HG02884 (cell line): ENCODE data around the gene SEC16A.

Experiments
- ATAC-seq: cut with Tn5 transposase; IDR thresholded peaks from one replicate; pipeline ENCODE4 v1.9.1; 2021; ENCODE audit warnings: mild to moderate bottlenecking, moderate library complexity; ENCODE audit not compliant: unreplicated experiment

The SEC16A gene, protein sequence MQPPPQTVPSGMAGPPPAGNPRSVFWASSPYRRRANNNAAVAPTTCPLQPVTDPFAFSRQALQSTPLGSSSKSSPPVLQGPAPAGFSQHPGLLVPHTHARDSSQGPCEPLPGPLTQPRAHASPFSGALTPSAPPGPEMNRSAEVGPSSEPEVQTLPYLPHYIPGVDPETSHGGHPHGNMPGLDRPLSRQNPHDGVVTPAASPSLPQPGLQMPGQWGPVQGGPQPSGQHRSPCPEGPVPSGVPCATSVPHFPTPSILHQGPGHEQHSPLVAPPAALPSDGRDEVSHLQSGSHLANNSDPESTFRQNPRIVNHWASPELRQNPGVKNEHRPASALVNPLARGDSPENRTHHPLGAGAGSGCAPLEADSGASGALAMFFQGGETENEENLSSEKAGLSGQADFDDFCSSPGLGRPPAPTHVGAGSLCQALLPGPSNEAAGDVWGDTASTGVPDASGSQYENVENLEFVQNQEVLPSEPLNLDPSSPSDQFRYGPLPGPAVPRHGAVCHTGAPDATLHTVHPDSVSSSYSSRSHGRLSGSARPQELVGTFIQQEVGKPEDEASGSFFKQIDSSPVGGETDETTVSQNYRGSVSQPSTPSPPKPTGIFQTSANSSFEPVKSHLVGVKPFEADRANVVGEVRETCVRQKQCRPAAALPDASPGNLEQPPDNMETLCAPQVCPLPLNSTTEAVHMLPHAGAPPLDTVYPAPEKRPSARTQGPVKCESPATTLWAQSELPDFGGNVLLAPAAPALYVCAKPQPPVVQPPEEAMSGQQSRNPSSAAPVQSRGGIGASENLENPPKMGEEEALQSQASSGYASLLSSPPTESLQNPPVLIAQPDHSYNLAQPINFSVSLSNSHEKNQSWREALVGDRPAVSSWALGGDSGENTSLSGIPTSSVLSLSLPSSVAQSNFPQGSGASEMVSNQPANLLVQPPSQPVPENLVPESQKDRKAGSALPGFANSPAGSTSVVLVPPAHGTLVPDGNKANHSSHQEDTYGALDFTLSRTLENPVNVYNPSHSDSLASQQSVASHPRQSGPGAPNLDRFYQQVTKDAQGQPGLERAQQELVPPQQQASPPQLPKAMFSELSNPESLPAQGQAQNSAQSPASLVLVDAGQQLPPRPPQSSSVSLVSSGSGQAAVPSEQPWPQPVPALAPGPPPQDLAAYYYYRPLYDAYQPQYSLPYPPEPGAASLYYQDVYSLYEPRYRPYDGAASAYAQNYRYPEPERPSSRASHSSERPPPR (N-terminal part only)

DNA sequence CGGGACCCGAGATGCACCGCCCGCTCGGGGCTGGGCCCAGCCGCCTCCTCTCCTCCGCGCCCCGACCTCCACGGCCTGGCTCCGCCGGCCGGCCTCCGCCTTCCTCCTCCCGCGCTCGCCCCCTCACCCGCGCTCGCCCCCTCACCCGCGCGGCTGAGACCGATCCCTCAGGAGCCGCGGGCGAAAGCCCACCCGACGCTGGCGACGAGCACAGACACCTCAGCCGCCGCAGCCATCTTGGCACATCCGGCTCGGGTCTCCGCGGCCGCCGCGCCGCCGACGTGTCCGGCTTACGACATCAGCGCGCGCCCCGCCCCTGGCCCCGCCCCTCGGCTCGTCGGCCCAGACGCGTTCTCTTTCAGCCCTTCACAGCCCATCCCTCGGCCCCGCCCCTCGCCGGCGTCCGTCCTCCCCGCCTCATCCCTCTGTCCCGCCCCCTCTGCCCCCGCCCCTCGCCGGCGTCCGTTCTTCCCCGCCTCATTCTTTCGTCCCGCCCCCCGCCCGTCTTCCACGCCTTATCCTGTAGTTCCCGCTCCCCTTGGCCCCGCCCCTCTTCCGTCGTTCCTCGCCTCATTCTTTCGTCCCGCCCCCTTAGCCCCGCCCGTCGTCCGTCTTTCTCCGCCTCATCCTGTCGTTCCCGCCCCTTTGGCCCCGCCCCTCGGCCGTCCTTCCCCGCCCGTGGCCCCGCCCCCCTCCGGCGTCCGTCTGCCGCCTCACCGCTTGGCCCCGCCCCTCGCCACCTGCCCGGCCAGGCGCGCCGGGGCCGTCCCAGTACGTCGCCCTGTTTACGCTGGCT is at the start of gene SEC16A:
Gene SEC16A (minus strand): TSS at position 248 of the 796 bp plus-strand sequence. CDS start 5,425 bp downstream, outside the sequence.
- ATAC-seq = peak; percentile 52

DNA sequence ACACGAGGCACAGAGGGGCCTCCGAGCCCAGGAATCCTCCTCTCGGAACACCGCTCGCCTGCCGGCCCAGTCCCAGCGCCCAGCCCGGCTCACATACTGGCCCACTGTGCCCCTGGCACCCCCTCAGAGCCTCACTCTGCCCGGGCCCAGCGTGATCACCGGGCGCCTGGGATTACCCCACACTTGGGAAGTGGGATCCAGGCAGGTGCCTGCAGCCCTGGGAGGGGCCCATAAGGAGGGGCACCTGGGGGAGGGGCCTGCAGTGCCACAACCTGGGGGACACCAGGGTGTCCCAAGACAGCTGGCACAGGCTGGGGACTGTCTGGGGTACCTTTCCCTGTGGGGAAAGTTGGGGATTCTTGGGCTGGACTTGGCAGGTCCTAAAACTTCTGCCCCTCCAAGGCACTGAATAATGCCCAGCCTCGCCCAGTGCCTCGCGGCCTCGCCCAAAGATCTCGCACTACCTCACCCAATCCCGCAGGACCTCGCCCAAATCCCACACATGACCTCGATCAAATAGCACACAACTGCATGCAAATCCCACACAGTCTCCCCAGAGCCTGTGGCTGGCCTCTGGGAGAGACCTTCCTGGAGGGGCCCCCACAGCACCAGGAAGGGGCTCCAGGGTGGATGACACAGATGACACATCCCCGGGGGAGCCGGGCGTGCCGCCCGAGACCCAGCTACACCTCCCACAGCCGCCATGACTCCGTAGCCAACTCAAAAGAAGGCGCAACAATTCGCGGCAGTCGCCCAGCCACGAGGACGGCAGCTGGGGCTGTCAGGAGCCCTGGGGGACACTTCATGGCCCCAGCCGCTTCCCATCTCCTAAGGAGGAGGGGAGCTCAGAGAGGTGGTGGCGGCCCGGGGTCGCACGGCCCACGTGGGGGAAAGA is 49.3 kb upstream of the SEC16A start:
- ATAC-seq = no peak

DNA sequence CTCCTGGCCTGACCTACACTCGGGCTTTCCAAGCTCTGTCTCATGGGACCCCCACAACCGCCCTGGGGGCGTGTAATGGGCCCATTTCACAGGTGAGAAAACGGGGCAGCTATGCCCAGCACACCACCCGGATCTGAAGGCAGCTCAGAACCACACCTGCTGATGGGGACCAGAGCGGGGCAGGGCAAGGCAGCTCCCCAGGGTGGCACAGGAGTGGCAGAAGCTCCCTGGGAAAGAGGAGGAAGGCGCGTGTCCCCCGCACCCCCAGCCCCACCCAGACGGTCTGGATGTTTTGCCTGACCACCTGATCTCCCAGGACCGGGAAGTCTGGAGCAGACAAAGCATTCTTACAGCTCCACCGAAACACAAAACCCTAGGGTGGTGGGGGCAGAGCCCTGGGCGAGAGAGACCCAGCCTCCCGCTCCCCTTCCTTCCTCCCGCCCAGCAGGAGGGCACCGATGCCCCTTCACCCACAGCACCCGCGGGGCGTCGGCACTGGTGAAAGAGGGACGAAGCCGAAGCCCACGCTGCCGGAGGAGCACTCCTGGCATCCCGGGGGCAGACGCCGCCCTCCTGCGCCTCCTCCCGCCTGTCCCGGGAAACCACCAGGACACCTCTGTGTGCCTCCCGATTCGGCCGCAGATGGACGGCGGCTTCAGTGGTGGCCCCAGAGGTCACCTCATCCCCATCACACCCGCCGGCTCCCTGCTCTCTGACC is 48.5 kb upstream of the SEC16A start:
- ATAC-seq = no peak

DNA sequence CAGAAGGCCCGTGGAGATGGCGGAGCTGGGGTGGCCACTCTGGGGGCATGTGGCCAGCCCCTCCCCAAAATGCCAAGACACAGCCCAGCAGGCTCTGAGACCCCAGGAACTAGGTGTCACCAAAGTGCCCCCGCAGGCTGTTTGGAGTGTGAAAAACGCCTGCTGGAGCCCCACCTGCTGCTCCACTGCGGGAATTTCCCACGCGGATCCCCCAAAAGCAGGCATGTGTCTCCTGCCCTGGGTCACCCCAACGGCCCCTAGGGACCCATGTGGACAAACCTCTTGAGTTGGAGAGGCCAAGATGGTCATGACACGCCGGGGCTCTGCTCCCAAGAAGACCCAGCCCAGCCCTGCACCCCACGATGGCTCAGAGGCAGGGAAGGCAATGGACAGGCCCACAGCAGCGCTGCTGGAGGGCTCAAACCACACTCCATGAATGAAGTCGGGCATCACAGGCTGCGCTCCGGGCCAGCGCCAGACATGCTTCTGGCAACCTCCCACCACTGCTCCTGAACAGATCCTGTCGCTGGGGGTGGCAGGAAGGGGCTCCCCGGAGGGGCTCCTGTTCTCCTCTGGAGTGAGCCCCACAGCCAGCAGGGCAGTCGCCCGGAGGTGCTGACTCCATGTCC is 47.7 kb upstream of the SEC16A start:
- no peak for ATAC-seq

DNA sequence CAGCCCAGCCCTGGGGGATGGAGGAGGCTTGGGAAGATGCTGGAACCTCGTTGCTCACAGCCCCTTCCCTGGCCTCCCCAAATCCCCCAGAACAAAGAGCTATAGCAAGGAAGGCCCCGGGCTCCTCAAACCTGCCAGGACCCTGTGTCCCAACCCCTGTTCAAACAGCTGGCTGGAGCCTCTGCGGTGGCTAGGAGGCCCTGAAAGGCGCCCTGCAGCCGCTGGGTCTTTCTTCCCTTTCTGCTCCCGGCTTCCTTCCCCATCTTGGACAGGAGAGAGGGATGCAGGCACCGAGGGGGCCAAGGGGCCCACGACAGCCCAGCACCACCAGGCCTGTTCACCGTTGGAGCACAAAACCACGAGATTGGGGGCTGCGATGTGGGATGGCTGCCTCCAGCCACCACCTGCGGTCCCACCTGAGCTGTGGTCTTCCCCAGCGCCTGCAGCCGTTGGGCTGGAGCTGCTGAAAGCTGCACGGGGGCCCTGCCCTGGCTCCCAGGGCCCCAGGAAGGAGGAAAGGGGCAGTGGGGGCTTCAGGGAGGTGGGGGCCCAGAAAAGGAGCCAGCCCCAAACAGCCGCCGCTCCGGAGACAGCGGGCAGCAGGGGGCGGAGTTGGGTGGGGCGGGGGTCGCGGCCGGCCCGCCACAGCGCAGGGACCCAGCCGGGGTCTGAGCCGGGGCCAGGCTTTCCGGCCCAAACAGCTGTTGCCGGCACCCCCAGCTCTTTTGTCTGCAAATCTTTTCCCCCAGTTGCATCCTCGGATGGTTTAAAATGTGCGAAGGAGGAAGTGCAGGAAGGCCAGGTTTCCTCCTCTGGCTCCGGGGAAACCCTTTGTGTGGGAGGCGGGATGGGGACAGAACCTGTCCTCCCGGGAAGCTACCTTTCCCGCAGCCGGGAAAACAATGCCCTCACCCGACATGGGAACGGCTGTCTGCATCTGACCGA is 46.9 kb upstream of the SEC16A start:
- no peak for ATAC-seq

DNA sequence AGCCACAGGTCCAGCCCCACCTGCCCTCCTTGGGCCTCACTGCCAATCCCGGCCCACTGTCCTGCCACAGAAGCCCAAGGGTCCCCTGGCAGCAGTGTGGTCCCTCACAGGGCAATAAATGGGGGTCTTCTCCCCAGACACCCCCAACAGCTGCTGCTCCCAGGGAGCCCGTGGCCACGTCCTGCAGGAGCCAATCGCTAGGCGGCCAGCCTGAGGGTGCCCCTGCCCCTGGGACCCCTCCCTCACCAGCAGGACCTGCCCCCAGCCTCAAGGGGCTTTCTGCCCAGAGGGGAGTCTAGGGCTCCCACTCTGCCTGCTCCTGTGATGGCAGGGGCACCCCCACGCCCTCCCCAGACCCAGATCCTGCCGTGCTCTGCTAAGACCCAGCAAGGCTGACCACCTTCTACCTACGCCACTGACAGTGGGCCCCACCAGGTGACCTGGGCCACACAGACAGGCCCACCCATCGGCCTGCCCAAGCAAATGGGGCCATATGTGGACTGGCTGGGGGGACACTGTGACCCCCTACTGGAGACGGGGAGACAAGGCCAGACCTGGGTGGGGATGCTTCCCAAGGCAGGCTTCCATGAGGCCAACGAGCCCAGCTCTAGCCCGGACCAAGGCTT is 46.0 kb upstream of the SEC16A start:
- ATAC-seq = no peak

DNA sequence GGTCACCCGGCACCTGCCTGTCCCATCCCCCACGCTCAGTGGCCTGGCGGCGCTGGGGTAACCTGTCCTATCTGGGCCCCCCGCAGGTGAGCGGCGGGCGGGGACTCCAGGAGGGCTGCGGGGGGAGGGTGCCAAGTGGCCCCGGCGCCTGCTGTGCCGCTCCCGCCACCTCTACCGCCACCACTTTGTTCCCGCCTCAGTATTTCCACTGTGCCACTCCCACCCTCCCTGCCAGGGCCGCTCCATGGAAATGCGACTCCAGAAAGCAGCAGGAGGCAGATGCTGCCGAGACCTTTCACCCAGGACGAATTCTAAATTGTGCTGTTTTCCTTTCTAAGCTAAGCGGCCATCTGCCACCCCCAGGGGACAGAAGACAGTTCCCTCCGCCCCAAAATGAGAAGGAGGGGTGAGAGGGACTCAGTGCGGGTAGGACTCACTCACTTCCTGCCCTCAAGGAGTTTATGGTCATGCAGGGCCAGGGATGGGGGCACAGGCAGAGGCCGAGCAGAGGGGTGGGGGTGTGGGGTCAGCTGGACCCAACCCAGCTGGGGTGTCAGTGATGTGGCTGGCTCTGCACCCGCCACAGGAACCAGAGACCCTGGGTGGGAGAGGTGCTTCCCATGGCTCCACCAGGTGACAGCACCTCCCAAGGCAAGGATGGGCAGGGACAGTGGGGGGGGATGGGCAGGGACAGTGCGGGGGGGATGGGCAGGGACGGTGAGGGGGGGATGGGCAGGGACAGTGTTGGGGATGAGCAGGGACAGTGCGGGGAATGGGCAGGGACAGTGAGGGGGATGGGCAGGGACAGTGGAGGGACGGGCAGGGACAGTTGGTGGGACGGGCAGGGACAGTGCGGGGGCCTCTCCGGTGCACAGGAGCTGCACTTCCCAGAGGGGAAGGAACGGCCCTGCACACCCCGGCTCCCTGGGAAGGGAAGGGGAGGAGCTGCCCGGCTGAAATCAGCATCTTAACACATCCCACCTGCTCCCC is 45.2 kb upstream of the SEC16A start:
- ATAC-seq = no peak

DNA sequence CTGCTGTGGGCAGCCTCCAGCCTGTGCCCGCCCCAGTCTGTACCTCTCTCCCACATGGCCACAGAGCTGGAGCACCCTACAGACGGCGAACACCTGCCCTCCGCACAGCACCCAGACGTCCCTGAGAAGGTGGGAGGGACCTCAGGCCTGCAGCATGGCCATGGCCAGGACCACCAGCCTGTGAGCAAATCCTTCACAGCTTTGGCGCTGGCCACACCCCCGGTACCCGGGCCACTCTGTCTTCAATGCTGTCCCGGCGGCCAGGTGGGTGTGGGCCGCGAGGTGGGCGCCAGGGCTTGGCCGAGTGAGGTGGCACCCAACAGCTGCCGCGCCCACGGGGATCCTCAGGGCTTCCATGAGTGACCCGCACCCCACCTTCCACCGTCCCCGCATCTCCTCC is 44.3 kb upstream of the SEC16A start:
- no peak for ATAC-seq

DNA sequence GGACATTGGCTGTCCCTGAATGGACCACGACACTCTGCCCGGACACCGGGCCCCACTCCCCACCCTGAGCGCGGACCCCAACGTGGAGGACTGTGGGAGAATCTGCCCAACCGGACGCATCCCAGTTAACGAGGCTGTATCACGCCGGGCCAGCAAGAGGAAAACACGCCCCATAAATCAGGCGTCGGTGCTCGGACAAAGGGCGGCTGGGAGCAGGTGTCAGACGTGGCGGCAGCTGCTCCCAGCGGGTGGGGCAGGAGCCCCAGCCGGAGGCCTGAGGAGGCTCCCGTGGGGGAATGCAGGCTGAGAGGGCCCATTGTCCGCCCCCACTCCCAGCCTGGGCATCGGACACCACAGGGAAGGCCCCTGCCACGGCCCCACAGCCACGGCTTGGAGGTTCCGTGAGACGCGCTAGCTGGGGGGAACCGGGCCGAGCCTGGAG is 43.8 kb upstream of the SEC16A start:
- ATAC-seq = no peak

DNA sequence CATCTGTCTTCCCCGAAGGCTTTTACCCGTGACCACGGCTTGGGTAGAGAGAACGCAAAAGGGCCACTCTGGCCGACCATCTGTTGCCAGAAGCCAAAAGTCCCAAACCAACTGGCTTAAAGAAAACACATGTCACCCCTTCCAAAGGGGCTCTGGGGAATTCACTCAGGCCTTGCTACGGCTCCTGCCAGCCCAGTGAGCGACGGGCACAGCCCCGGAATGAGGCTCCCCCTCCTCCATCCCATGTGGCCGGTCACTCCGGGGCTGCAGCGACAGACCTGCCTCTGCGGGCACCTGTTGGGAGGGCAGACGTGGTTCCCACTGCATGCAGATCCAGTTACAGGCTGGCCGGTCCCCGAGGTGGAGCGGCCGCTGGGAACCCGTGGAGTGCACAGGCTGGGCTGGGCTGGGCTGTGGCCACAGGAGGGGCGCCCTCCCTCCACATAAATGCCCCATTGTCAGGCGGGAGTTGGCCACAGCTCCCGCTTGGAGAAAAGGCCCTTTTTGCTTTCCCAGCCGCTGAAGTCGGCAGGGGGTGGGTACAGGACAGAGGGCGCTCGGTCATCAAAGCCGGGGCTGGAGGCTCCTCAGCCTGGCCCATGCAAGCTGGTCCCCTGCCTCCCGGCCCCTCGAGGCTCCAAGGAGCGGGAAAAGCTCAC is 43.1 kb upstream of the SEC16A start:
- no peak for ATAC-seq

DNA sequence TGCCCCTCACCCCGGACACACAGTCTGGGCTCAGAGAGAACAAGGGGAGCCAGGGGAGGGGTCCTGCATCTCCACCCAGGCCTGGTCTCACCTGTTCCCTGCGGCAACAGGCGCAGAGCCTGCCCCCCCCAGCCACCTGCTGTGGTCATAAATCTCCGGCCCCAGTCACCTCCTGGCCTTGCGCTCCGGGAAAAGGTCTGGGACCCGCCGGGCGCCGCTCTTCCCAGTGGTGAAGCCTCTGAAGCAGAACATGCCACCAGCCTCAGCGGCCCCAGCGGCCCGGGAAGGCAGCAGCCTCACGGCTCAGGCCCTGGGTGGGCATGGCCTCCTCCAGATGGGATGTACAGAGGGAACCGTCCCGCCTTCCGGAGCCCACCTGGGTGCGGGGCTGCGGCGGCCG is 42.4 kb upstream of the SEC16A start:
- no peak for ATAC-seq

DNA sequence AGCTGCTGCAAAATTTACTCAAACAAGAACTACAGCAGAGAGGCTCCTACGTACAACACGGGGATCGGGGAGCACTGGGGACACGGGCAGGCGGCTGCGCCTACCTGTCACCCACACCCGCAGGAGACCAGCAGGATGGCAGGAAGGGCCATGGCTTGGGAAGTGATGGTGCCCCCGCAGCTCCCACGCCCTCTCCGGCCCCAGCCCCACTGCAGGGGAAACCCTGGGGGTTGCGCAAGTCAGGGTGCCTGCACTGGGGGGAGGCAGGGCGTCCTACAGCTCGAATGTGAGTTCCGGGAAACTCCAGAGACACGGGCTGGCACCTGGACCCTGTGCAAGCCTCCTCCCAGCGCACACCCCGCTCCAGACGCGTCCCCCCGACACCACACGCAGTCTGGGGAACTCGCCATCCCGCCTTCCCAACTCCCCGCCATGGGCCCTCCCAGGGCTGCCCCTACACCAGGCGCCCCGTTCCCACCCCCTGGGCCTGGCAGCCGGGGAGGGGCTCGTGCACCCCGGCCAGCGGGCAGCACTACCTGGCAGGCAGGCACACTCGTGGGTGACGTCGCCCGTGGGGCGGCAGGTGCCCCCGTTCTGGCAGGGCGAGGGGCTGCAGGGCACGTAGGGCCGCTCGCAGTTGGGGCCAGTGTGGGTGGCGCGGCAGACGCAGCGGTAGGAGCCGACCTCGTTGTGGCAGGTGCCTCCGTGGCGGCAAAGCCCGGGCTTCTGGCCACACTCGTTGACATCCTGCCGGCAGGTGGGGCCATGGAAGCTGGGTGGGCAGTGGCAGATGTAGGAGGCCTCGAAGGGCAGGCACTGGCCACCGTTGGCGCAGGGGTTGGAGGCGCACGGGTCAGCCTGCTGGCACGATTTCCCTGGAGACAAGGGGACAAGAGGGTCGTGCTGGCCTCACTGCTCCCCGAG is 39.7 kb upstream of the SEC16A start:
- no peak for ATAC-seq

DNA sequence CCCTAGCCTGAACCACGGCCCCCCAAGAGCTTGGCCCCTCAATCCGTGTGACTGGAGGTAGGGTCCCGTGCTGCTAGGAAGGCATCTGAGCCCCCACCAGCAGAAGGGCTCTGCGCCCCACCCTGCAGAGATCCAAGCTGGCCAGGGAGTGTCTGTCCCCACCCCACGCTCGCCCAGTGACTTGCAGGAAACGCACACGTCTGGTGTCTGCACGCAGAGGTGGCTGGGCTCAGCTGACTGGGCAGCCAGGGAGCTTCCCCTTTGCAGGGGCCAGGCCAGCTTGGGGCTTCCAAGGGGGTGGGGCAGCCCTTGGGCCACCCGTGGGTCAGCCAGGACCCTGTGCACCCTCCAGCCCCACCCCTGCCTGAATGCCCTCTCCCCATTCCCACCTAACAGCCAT is 38.7 kb upstream of the SEC16A start:
- no peak for ATAC-seq

DNA sequence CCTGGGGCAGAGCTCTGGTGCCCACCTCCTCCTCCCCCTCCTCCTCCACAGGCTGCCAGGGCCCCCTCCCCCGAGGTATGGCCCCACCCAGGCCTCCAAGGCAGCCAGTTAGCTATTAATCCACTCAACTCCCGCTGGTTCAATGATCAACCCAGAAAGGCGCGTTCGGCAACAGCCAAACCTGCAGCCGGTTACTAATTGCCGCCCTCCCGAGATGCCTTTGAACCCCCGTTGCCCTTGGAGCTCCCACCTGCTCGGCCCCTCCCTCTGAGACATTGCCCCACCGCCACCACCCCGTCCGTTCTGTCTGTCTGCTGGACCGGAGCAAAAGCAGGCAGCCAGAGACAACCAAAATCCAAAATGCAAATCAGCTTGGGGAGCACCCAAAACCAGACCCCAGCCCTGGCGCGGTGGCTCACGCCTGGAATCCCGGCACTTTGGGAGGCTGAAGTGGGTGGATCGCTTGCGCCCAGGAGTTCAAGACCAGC is 37.3 kb upstream of the SEC16A start:
- no peak for ATAC-seq
